Measurements from ENCODE around the gene PRKAR1A.
"Not testable (repeated sequence)": the region's sequence is repeated elsewhere in the genome, so short reads cannot be mapped to it uniquely, and the experiment has no call there.

Gene PRKAR1A

GRCh38 chr17:68484458-68484857 lies 27.8 kb upstream of the PRKAR1A start:
- no peak overlapping the region for H3K4me2 ChIP-seq (ENCODE audit: low read length)
- TF ChIP-seq EZH2phosphoT487 (IDR thresholded peaks at IDR 0.05; ENCODE audit: borderline replicate concordance, low read length) = no peak
- no peaks in the 10 kb centered on the region for H4K20me1 ChIP-seq (ENCODE audit: control insufficient read depth, insufficient read depth, low read depth, low read length)
- peaks cover 14% of the 10 kb centered on the region for H3K27me3 ChIP-seq (ENCODE audit: control insufficient read depth, low read length)
- no peak overlapping the region for H3K27ac ChIP-seq (ENCODE audit: low read depth, low read length)
- no peaks in the 10 kb centered on the region for H3K9me2 ChIP-seq (replicated peaks; ENCODE audit: control insufficient read depth, low read length)
- no peak overlapping the region for H3K4me3 ChIP-seq (ENCODE audit: low read length)
- no peaks in the 10 kb centered on the region for H3K79me2 ChIP-seq (ENCODE audit: control insufficient read depth, low read length)
- H3K36me3 ChIP-seq (ENCODE audit: control insufficient read depth, low read length) = no peaks in the 10 kb centered on the region
- H3K9me3 ChIP-seq (ENCODE audit: control insufficient read depth, insufficient read depth, low read length) = peaks cover 6% of the 10 kb centered on the region; the same call in 1 of the 2 replicates
- H3F3A ChIP-seq (ENCODE audit: control insufficient read depth, insufficient read depth) = no peaks in the 10 kb centered on the region
- H3K4me1 ChIP-seq (ENCODE audit: control insufficient read depth, low read length) = peaks cover 14% of the 10 kb centered on the region

GRCh38 chr17:68489919-68490318 lies 22.3 kb upstream of the PRKAR1A start:
- no peak overlapping the region for H3K4me3 ChIP-seq (ENCODE audit: low read length)
- H3K4me2 ChIP-seq (ENCODE audit: low read length) = no peak overlapping the region
- H3K4me1 ChIP-seq (ENCODE audit: control insufficient read depth, low read length) = peaks cover 43% of the 10 kb centered on the region
- TF ChIP-seq, protein P1, sequence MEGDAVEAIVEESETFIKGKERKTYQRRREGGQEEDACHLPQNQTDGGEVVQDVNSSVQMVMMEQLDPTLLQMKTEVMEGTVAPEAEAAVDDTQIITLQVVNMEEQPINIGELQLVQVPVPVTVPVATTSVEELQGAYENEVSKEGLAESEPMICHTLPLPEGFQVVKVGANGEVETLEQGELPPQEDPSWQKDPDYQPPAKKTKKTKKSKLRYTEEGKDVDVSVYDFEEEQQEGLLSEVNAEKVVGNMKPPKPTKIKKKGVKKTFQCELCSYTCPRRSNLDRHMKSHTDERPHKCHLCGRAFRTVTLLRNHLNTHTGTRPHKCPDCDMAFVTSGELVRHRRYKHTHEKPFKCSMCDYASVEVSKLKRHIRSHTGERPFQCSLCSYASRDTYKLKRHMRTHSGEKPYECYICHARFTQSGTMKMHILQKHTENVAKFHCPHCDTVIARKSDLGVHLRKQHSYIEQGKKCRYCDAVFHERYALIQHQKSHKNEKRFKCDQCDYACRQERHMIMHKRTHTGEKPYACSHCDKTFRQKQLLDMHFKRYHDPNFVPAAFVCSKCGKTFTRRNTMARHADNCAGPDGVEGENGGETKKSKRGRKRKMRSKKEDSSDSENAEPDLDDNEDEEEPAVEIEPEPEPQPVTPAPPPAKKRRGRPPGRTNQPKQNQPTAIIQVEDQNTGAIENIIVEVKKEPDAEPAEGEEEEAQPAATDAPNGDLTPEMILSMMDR (IDR thresholded peaks at IDR 0.05; ENCODE audit: low read depth, low read length, poor library complexity, severe bottlenecking) = no peak
- no peak for TF ChIP-seq EZH2phosphoT487 (IDR thresholded peaks at IDR 0.05; ENCODE audit: borderline replicate concordance, low read length)
- peaks cover 4% of the 10 kb centered on the region; the same call in 1 of the 2 replicates for H3F3A ChIP-seq (ENCODE audit: control insufficient read depth, insufficient read depth)
- H4K20me1 ChIP-seq (ENCODE audit: control insufficient read depth, insufficient read depth, low read depth, low read length) = no peaks in the 10 kb centered on the region
- no peaks in the 10 kb centered on the region for H3K79me2 ChIP-seq (ENCODE audit: control insufficient read depth, low read length)
- no peak overlapping the region for H3K27ac ChIP-seq (ENCODE audit: low read depth, low read length)
- no peaks in the 10 kb centered on the region for H3K9me2 ChIP-seq (replicated peaks; ENCODE audit: control insufficient read depth, low read length)
- no peaks in the 10 kb centered on the region for H3K9me3 ChIP-seq (ENCODE audit: control insufficient read depth, insufficient read depth, low read length)
- no peaks in the 10 kb centered on the region for H3K36me3 ChIP-seq (ENCODE audit: control insufficient read depth, low read length)
- peaks cover 8% of the 10 kb centered on the region for H3K27me3 ChIP-seq (ENCODE audit: control insufficient read depth, low read length)

DNA sequence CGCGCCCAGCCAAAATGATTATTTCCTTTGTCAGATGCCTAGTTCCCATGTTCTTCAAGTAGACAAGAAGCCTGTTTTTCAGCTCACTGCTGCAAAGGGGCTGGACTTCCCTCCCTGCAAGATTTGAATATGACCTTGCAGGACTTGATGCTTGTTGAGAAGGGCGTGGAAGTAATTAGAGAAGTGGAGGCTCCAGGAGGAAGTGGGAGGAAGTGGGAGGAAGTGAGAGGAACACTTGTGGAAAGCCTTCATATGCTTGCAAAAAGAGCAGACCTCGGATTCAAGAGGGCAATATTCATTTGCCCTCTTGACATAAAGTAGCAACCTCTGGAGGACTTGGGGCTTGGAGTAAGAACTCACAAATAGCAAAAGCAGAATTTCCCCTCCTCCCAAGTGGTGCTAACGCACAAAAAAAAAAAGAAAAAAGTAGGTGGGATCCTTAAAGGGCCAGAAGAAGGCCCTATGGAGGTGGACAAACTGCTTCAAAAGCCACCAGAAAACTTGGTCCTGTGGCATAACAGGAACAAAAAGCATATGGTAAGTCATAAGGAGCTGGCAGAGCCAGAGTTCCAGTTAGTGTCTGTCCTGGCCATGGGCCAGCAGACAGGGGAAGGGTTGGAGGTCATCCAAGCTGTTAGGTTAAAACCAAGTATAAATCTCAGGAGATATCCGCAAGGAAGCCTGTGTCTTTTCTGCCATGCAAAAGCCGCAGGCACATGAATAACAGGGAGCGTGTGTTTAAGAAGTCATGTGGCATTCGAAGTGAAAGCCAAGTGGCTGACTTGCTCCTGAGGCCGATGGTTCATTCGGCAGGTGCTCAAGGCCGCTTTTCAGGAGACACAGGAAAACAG lies 20.6 kb upstream of the PRKAR1A start:
- Histone ChIP-seq H3K4me1 (ENCODE audit: control insufficient read depth, low read length) (peaks cover 43% of the 10 kb centered on the region), H3K36me3 (ENCODE audit: control insufficient read depth, low read length) (no peaks in the 10 kb centered on the region), H3K27me3 (ENCODE audit: control insufficient read depth, low read length) (no peaks in the 10 kb centered on the region), H3K27ac (ENCODE audit: low read depth, low read length) (peak overlapping the region; percentile 63), H3K9me2 (replicated peaks; ENCODE audit: control insufficient read depth, low read length) (no peaks in the 10 kb centered on the region), H3K79me2 (ENCODE audit: control insufficient read depth, low read length) (no peaks in the 10 kb centered on the region), H3F3A (ENCODE audit: control insufficient read depth, insufficient read depth) (peaks cover 8% of the 10 kb centered on the region; the same call in 1 of the 2 replicates), H3K9me3 (ENCODE audit: control insufficient read depth, insufficient read depth, low read length) (no peaks in the 10 kb centered on the region), H3K4me3 (ENCODE audit: low read length) (peak overlapping the region; percentile 47), H4K20me1 (ENCODE audit: control insufficient read depth, insufficient read depth, low read depth, low read length) (no peaks in the 10 kb centered on the region), H3K4me2 (ENCODE audit: low read length) (peak overlapping the region; percentile 60)
- TF ChIP-seq EZH2phosphoT487 (IDR thresholded peaks at IDR 0.05; ENCODE audit: borderline replicate concordance, low read length) = no peak
- TF ChIP-seq, protein P1 (IDR thresholded peaks at IDR 0.05; ENCODE audit: low read depth, low read length, poor library complexity, severe bottlenecking) = no peak

DNA sequence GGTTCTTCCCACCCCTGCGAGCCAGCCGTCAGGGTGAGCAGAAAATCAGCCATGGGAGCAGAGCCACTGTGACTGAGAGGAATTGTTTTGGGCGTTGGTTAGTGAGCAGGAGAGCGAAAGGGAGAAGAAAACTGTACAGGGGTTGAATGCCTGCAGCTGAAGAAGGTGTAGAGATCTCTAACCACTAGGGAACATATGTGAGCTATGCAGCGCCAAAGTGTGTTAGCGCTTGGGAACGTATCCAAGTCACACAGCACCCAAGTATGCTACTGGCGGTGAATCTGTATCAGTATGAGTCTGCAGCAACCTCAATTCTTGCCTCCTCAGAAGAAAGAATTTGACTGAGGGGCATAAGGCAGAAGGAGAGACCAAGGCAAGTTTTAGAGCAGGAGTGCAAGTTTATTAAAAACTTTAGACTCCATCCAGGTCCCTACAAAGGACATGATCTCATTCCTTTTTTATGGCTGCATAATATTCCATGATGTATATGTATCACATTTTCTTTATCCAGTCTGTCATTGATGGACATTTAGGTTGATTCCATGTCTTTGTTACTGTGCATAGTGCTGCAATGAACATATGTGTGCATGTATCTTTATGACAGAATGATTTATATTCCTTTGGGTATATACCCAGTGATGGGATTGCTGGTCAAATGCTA lies 19.7 kb upstream of the PRKAR1A start:
- H3K36me3 ChIP-seq (ENCODE audit: control insufficient read depth, low read length); H4K20me1 ChIP-seq (ENCODE audit: control insufficient read depth, insufficient read depth, low read depth, low read length); H3K9me3 ChIP-seq (ENCODE audit: control insufficient read depth, insufficient read depth, low read length); H3K4me3 ChIP-seq (ENCODE audit: low read length); H3K9me2 ChIP-seq (replicated peaks; ENCODE audit: control insufficient read depth, low read length); H3K79me2 ChIP-seq (ENCODE audit: control insufficient read depth, low read length); H3K27ac ChIP-seq (ENCODE audit: low read depth, low read length); H3K27me3 ChIP-seq (ENCODE audit: control insufficient read depth, low read length): not testable (repeated sequence)
- peak overlapping the region; percentile 60 for H3K4me2 ChIP-seq (ENCODE audit: low read length)
- H3K4me1 ChIP-seq (ENCODE audit: control insufficient read depth, low read length) = peaks cover 48% of the 10 kb centered on the region
- peaks cover 16% of the 10 kb centered on the region for H3F3A ChIP-seq (ENCODE audit: control insufficient read depth, insufficient read depth)

Measured in DOHH2 (cell line).